ENCODE data around the gene CD300LG.
"Not testable (repeated sequence)": the region's sequence is repeated elsewhere in the genome, so short reads cannot be mapped to it uniquely, and the experiment has no call there.

Gene CD300LG

GRCh38 chr17:43881181-43881580 lies 34.2 kb downstream of the CD300LG start:
- no peak for DNase-seq

- DNase-seq = no peak
Observed at GRCh38 chr17:43881758-43882505, 35.0 kb downstream of the CD300LG start.

GRCh38 chr17:43882761-43883415 lies 35.9 kb downstream of the CD300LG start:
- no peak for DNase-seq

- no peak for DNase-seq
Observed at GRCh38 chr17:43888548-43888947, 41.6 kb downstream of the CD300LG start.

GRCh38 chr17:43890240-43890639 lies 43.3 kb downstream of the CD300LG start:
- DNase-seq = no peak

GRCh38 chr17:43891851-43892646 lies 45.1 kb downstream of the CD300LG start:
- DNase-seq = no peak

- no peak for DNase-seq
Observed at GRCh38 chr17:43892647-43892952, 45.6 kb downstream of the CD300LG start.

GRCh38 chr17:43894494-43894893 lies 47.5 kb downstream of the CD300LG start:
- DNase-seq = not testable (repeated sequence)

GRCh38 chr17:43897831-43898230 lies 50.9 kb downstream of the CD300LG start:
- DNase-seq = no peak

GRCh38 chr17:43898446-43898845 lies 51.5 kb downstream of the CD300LG start:
- no peak for DNase-seq

- peak; percentile 90 for DNase-seq
Observed at GRCh38 chr17:43900183-43900857, 53.3 kb downstream of the CD300LG start.

- DNase-seq = no peak
Observed at GRCh38 chr17:43900858-43901754, 54.1 kb downstream of the CD300LG start.

- DNase-seq = no peak
Observed at GRCh38 chr17:43901861-43902589, 55.0 kb downstream of the CD300LG start.

- no peak for DNase-seq
Observed at GRCh38 chr17:43905400-43905984, 58.5 kb downstream of the CD300LG start.

GRCh38 chr17:43905985-43906852 lies 59.2 kb downstream of the CD300LG start:
- peak; percentile 84 for DNase-seq

GRCh38 chr17:43906951-43907424 lies 60.0 kb downstream of the CD300LG start:
- no peak for DNase-seq

GRCh38 chr17:43907425-43907981 lies 60.5 kb downstream of the CD300LG start, which contains the start of gene MPP2:
MPP2 (minus strand) TSS chr17:43907536; CDS start chr17:43904460, 3,076 bp downstream.
- DNase-seq = peak; percentile 90

GRCh38 chr17:43907998-43908721 lies 61.2 kb downstream of the CD300LG start:
- peak; percentile 81 for DNase-seq
